GM12865 (cell line): Measurements from ENCODE around the gene COPS8.

Experiments used
- DNase-seq: peaks from one replicate; pipeline ENCODE4 v3.0.0; 2010; ENCODE audit warnings: low read depth
- H3K4me3 ChIP-seq: 2 replicates; pipeline ENCODE4 v1.5.1; 2011; ENCODE audit warnings: mild to moderate bottlenecking, low read depth, low read length, control low read depth
- CTCF ChIP-seq: IDR thresholded peaks from 2 replicates; pipeline ENCODE4 v1.5.1; 2011; ENCODE audit warnings: low read length, control low read depth, low read depth, inconsistent platforms; ENCODE audit not compliant: insufficient read depth; ENCODE audit errors: missing control alignments

COPS8 gene

GRCh38 chr2:237073552-237073951 is 12.1 kb upstream of the COPS8 start:
- TF ChIP-seq CTCF = no peak
- H3K4me3 ChIP-seq = no peak overlapping the region
- DNase-seq = no peak

- no peak overlapping the region for H3K4me3 ChIP-seq
- no peak for TF ChIP-seq CTCF
- no peak for DNase-seq
Observed at GRCh38 chr2:237074211-237074993, 11.3 kb upstream of the COPS8 start.

- TF ChIP-seq CTCF = no peak
- DNase-seq = no peak
- no peak overlapping the region for H3K4me3 ChIP-seq
Observed at GRCh38 chr2:237075749-237076599, 9.7 kb upstream of the COPS8 start.

GRCh38 chr2:237081596-237081995 is 4.1 kb upstream of the COPS8 start:
- DNase-seq = no peak
- no peak overlapping the region for H3K4me3 ChIP-seq
- no peak for TF ChIP-seq CTCF

GRCh38 chr2:237083026-237083425 is 2.7 kb upstream of the COPS8 start:
- no peak for DNase-seq
- no peak for TF ChIP-seq CTCF
- H3K4me3 ChIP-seq = no peak overlapping the region

- DNase-seq = no peak
- peak overlapping the region; percentile 98 for H3K4me3 ChIP-seq
- TF ChIP-seq CTCF = no peak
Observed at GRCh38 chr2:237084444-237084843, 1.2 kb upstream of the COPS8 start.
